ENCODE data around the gene NRG2.

The NRG2 gene

GRCh38 chr5:140042643-140043507 lies at the start of gene NRG2:
TSS of gene NRG2 (minus strand) at chr5:140043299.
- DNase-seq (ENCODE audit: low read depth in 2 of 2), result peak; percentile 2 to 23

- no peak for DNase-seq (ENCODE audit: low read depth in 2 of 2)
Observed at GRCh38 chr5:140090251-140090650, 47.2 kb upstream of the NRG2 start.

- DNase-seq (ENCODE audit: low read depth in 2 of 2), result no peak
Observed at GRCh38 chr5:140084541-140084940, 41.4 kb upstream of the NRG2 start.

GRCh38 chr5:140083650-140084049 lies 40.6 kb upstream of the NRG2 start:
- no peak for DNase-seq (ENCODE audit: low read depth in 2 of 2)

- no peak for DNase-seq (ENCODE audit: low read depth in 2 of 2)
Observed at GRCh38 chr5:140083120-140083519, 40.0 kb upstream of the NRG2 start.

- no peak for DNase-seq (ENCODE audit: low read depth in 2 of 2)
Observed at GRCh38 chr5:140076788-140077187, 33.7 kb upstream of the NRG2 start.

- DNase-seq (ENCODE audit: low read depth in 2 of 2), result no peak
Observed at GRCh38 chr5:140076142-140076541, 33.0 kb upstream of the NRG2 start.

- DNase-seq (ENCODE audit: low read depth in 2 of 2), result no peak
Observed at GRCh38 chr5:140075371-140075770, 32.3 kb upstream of the NRG2 start.

GRCh38 chr5:140073296-140073695 lies 30.2 kb upstream of the NRG2 start:
- DNase-seq (ENCODE audit: low read depth in 2 of 2), result no peak

GRCh38 chr5:140072812-140073211 lies 29.7 kb upstream of the NRG2 start:
- DNase-seq (ENCODE audit: low read depth in 2 of 2), result no peak

- no peak for DNase-seq (ENCODE audit: low read depth in 2 of 2)
Observed at GRCh38 chr5:140060816-140061215, 17.7 kb upstream of the NRG2 start.

- DNase-seq (ENCODE audit: low read depth in 2 of 2), result no peak
Observed at GRCh38 chr5:140058212-140058932, 15.3 kb upstream of the NRG2 start.

- DNase-seq (ENCODE audit: low read depth in 2 of 2), result no peak
Observed at GRCh38 chr5:140056880-140057279, 13.8 kb upstream of the NRG2 start.

GRCh38 chr5:140055152-140055551 lies 12.1 kb upstream of the NRG2 start:
- no peak for DNase-seq (ENCODE audit: low read depth in 2 of 2)

- DNase-seq (ENCODE audit: low read depth in 2 of 2), result no peak
Observed at GRCh38 chr5:140054086-140054689, 11.1 kb upstream of the NRG2 start.

GRCh38 chr5:140051950-140052349 lies 8.9 kb upstream of the NRG2 start:
- no peak for DNase-seq (ENCODE audit: low read depth in 2 of 2)

GRCh38 chr5:140049713-140050112 lies 6.6 kb upstream of the NRG2 start:
- DNase-seq (ENCODE audit: low read depth in 2 of 2), result no peak

GRCh38 chr5:140049205-140049604 lies 6.1 kb upstream of the NRG2 start:
- DNase-seq (ENCODE audit: low read depth in 2 of 2), result no peak

GRCh38 chr5:140044041-140044440 lies 942 bp upstream of the NRG2 start:
- no peak for DNase-seq (ENCODE audit: low read depth in 2 of 2)

- no peak for DNase-seq (ENCODE audit: low read depth in 2 of 2)
Observed at GRCh38 chr5:140043508-140043872, 391 bp upstream of the NRG2 start.

GRCh38 chr5:140042393-140042642 lies 781 bp downstream of the NRG2 start:
- DNase-seq (ENCODE audit: low read depth in 2 of 2), result no peak

GRCh38 chr5:140041492-140042392 lies 1.4 kb downstream of the NRG2 start:
- DNase-seq (ENCODE audit: low read depth in 2 of 2), result no peak
